ENCODE data around the gene CSNK2A2.

Gene CSNK2A2

DNA sequence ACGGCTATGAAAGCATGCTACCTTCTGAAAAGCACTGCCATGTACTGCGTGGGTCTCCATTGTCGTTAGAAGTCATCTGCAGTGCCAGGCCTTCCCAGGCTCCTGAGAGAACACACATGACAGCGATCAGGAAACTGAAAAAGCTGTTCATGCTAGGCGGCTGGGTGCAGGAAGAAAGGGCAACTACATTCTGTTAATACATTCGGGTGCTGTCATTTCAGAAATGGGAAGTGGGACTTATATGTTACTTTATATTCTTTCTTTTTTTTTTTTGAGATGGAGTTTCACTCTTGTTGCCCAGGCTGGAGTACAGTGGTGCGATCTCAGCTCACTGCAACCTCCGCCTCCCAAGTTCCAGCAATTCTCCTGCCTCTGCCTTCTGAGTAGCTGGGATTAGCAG is 88.6 kb downstream of the CSNK2A2 start:
- DNase-seq: no peak

Data from OCI-M1 (cell line).